GM12891 (cell line): ENCODE data around the gene SPRN.

ENCODE experiments used
- POLR2A ChIP-seq: IDR thresholded peaks from 2 replicates; pipeline ENCODE4 v1.6.1; 2011; ENCODE audit warnings: low read depth, low read length, control low read depth
- TAF1 ChIP-seq: IDR thresholded peaks from 2 replicates; pipeline ENCODE4 v1.6.1; 2011; ENCODE audit warnings: low read depth, low read length, control low read depth

DNA sequence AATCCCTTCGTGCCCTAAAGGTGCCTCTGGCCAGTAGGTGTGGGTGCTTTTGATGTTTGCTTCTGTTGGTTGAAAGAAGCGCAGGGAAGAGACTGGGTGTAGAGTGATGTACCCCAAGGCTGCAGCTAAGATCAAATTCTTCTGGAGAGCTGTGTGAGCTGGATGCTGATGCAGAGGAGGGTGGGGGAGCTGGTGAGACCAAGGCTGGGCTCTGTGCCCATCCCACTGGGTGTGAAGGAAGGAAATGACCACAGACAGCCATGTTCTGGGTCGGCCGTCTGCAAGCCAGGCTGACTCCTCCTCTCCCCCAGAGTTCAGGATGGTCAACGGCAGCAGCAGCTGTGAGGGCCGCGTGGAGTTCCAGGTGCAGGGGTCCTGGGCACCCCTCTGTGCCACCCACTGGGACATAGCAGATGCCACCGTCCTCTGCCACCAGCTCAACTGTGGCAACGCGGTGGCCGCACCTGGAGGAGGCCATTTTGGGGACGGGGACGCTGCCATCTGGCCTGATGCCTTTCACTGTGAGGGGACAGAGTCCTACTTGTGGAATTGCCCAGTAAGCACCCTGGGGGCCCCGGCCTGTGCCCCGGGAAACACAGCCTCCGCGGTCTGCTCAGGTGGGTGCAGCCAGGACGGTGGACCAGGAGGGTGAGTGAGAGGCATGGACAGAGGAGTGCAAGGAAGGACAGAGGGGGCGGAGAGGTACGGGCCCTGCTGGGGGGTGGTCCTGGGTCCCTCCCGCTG is 34.5 kb upstream of the SPRN start:
- TF ChIP-seq POLR2A = no peak
- no peak for TF ChIP-seq TAF1
